Measurements from ENCODE around the gene SUPT20HL2. TPM values are rescaled to one million over a fixed set of nuclear protein-coding genes. Genes with fewer than 3 reads are reported as not detected.
"Not testable (repeated sequence)": the region's sequence is repeated elsewhere in the genome, so short reads cannot be mapped to it uniquely, and the experiment has no call there.

The SUPT20HL2 gene
- total and polyA plus RNA-seq, 7 donors, result not detected

DNA sequence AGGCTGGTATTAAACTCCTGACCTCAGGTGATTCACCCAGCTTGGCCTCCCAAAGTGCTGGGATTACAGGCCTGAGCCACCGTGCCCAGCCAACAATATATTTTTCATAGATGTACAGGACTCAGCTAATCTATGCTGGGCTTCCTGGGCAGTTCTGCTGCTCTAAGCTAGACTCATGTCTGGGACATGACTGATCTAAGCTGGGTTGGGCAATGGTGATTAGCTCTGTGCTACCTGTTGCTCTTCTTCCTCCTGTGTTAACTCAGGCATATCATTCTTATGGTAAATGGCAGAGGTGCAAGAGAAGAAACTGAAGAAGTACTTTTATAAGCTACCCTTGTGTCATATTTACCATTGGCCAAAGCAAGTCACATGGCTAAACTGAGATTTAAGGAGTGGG is 11.4 kb upstream of the SUPT20HL2 start:
- no peaks in the 10 kb centered on the region for H3K4me1 ChIP-seq
- TF ChIP-seq, protein P1, sequence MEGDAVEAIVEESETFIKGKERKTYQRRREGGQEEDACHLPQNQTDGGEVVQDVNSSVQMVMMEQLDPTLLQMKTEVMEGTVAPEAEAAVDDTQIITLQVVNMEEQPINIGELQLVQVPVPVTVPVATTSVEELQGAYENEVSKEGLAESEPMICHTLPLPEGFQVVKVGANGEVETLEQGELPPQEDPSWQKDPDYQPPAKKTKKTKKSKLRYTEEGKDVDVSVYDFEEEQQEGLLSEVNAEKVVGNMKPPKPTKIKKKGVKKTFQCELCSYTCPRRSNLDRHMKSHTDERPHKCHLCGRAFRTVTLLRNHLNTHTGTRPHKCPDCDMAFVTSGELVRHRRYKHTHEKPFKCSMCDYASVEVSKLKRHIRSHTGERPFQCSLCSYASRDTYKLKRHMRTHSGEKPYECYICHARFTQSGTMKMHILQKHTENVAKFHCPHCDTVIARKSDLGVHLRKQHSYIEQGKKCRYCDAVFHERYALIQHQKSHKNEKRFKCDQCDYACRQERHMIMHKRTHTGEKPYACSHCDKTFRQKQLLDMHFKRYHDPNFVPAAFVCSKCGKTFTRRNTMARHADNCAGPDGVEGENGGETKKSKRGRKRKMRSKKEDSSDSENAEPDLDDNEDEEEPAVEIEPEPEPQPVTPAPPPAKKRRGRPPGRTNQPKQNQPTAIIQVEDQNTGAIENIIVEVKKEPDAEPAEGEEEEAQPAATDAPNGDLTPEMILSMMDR (IDR thresholded peaks at IDR 0.05), result no peak

DNA sequence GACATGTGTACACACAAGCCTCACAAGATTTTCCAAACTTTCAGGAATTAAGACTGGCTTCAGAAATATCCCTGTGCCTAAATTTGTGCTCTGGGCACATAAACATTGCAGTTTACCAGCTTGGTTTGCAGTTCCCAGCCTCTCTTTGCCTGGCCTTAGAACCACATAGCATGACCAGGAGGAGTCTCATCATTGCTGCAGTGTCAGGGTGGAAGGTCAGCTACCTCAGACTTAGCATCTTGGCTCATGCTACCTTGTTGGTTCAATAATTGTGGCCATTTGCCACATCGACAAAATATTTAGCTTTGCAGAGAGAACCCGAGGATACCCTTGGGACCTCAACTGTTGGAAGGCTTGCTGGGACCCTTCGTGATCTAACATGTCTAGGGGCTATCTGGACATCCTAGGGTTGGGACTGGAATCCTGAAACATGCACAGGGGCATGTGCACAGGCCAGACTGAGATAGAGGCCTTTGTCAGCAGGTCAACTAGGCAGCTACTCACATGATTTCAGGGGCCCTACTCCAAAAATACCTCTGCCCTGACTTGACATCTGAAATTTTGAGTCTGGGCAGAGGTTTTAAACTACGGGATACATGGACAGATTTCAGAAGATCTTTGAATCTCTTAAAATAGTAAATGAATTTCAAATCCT is 8.0 kb upstream of the SUPT20HL2 start:
- no peaks in the 10 kb centered on the region for H3K9me3 ChIP-seq
- DNase-seq, result no peak
- no peak overlapping the region for H3K27ac ChIP-seq
- no peak for ATAC-seq
- TF ChIP-seq, protein P1 (IDR thresholded peaks at IDR 0.05), result no peak
- H3K4me3 ChIP-seq, result no peak overlapping the region
- no peaks in the 10 kb centered on the region for H3K36me3 ChIP-seq (ENCODE audit: insufficient read depth in 1 of 2, low read depth in 1 of 2)
- no peaks in the 10 kb centered on the region for H3K4me1 ChIP-seq
- WGBS, 3 donors, result 67 to 78% (median 77%) methylated on average over 4 of the region's 4 CpGs
- intact Hi-C loops (cut with DNase I), result no loop called here
- H3K27me3 ChIP-seq (ENCODE audit: insufficient read depth in 3 of 3, low read length in 2 of 3), result peaks cover 0 to 37% (median 0%) of the 10 kb centered on the region in 3 donors

More for the DNA sequence above, 11.4 kb upstream of the SUPT20HL2 start:
- Histone ChIP-seq H3K4me3 (no peak overlapping the region), H3K36me3 (ENCODE audit: insufficient read depth in 1 of 2, low read depth in 1 of 2) (no peaks in the 10 kb centered on the region), H3K27me3 (ENCODE audit: insufficient read depth in 3 of 3, low read length in 2 of 3) (peaks cover 0 to 27% (median 0%) of the 10 kb centered on the region in 3 donors), H3K9me3 (no peaks in the 10 kb centered on the region), H3K27ac (no peak overlapping the region)
- intact Hi-C loops (cut with DNase I), result no loop called here
- no peak for DNase-seq
- ATAC-seq, result no peak
- 78 to 87% (median 86%) methylated on average over 1 of the region's 1 CpG for WGBS, 3 donors

DNA sequence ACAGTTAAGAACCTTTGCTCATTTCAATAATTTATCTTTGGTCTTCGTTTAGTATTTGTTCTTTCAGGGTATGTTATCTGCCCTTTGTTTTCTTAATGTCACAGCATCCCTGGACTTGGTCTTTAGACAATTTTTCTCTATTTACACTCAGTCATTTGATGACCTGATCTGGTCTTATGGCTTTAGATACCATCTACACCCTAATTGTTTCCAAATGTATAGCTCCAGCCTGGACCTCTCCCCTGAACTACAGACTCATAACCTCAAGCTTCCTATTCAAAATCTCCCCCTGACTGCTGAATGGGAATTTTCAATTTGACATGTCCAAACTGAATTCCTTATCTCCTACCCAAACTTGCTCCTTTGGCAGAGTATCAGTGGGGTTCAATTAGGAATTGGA is 3.7 kb upstream of the SUPT20HL2 start:
- no peak overlapping the region for H3K27ac ChIP-seq
- no peak overlapping the region for H3K4me3 ChIP-seq
- ATAC-seq (no peak), DNase-seq (no peak)
- WGBS, 3 donors, result 41 to 79% (median 76%) methylated on average over 1 of the region's 1 CpG
- H3K27me3 ChIP-seq (ENCODE audit: insufficient read depth in 3 of 3, low read length in 2 of 3), result peaks cover 0 to 22% (median 0%) of the 10 kb centered on the region in 3 donors
- H3K36me3 ChIP-seq (ENCODE audit: insufficient read depth in 1 of 2, low read depth in 1 of 2), result no peaks in the 10 kb centered on the region
- no peaks in the 10 kb centered on the region for H3K4me1 ChIP-seq
- TF ChIP-seq, protein P1 (IDR thresholded peaks at IDR 0.05), result no peak
- intact Hi-C loops (cut with DNase I), result no loop called here
- no peaks in the 10 kb centered on the region for H3K9me3 ChIP-seq

DNA sequence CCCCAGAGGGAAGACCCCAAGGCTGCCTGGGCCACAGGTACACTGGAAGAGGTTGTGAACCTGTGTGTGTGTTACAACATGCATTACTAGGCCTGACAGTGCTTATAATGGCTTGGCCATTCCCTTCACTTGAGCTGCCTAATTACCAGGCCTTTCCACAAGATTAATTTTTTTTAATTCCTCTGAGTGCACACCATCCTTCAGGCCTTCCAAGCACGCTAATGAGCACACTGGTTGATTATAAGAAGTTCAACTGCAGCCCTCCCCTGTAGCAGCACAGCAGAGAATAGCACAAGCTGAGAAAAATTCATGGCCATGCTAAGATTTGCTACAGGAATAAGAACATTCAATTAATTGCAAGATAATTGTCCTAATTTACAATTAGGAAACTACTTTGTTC is 2.2 kb upstream of the SUPT20HL2 start:
- Histone ChIP-seq H3K36me3 (ENCODE audit: insufficient read depth in 1 of 2, low read depth in 1 of 2) (no peaks in the 10 kb centered on the region), H3K4me1 (no peaks in the 10 kb centered on the region), H3K27me3 (ENCODE audit: insufficient read depth in 3 of 3, low read length in 2 of 3) (peaks cover 0 to 22% (median 0%) of the 10 kb centered on the region in 3 donors), H3K27ac (no peak overlapping the region), H3K9me3 (no peaks in the 10 kb centered on the region), H3K4me3 (no peak overlapping the region)
- DNase-seq (no peak), ATAC-seq (no peak)
- 67 to 100% (median 92%) methylated on average over 1 of the region's 1 CpG for WGBS, 3 donors
- intact Hi-C loops (cut with DNase I), result no loop called here
- TF ChIP-seq, protein P1 (IDR thresholded peaks at IDR 0.05), result no peak

DNA sequence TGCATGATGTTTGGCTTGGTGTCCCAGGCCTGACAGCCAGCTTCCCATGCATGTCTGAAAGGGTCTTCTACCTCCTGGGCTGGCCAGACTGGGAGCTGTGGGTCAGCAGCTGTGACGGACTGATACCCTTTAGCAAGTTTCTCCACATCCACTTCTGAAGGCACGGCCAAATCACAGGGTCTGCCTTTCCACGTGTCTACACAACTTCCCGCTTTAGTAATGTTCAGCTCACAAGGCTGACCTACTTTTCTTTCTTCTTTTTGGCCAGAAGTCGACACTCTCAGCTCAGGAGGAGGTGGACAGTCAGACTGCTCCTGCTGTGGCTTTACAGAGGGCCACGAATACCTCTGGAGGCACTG is 1.6 kb downstream of the SUPT20HL2 start:
- H3K27me3 ChIP-seq (ENCODE audit: insufficient read depth in 3 of 3, low read length in 2 of 3), result peaks cover 0 to 20% (median 0%) of the 10 kb centered on the region in 3 donors

DNA sequence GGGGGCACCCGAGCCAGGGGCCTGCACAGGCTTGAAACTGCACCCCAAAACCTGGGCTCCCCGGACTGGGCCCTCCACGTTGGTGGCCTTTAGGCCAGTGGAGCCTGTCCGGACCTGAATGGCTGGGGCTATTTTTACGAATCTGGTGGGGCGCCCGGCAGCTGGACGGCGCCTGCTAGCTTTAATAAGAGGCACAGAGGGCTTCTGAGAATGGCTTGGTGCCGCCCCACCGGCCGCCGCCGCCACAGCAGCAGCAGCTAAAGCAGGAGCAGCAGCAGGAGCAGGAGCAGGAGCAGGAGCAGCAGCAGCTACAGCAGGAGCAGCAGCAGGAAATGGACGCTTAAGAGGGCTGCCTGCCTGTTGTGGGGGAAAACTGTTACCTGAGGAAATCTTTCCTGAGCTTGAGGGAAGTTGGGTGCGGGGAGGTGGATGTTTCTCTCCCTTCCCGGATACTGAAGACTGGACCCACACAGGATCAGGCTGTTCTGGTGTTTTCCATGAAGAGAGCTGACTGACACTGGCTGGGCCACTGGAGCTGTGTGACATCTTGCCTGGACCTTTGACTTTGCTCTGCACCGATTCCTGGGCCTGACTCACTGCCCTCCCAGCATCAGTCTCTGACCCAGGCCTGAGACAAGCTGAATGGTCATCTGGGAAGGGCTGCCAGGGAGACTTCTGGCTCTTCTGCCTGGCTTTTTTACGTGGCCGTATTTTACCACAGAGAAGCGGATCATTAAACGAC is 2.2 kb downstream of the SUPT20HL2 start:
- ATAC-seq; H3K4me3 ChIP-seq; H3K36me3 ChIP-seq (ENCODE audit: insufficient read depth in 1 of 2, low read depth in 1 of 2); H3K4me1 ChIP-seq; H3K27ac ChIP-seq; intact Hi-C loops (cut with DNase I); DNase-seq; H3K9me3 ChIP-seq: not testable (repeated sequence)
- 68 to 77% (median 74%) methylated on average over 13 to 21 of the region's 22 CpGs for WGBS, 3 donors
- H3K27me3 ChIP-seq (ENCODE audit: insufficient read depth in 3 of 3, low read length in 2 of 3), result peaks cover 0 to 18% (median 0%) of the 10 kb centered on the region in 3 donors

More for the DNA sequence above, 1.6 kb downstream of the SUPT20HL2 start:
- H3K4me1 ChIP-seq; ATAC-seq; H3K4me3 ChIP-seq; H3K9me3 ChIP-seq; H3K27ac ChIP-seq; DNase-seq; H3K36me3 ChIP-seq (ENCODE audit: insufficient read depth in 1 of 2, low read depth in 1 of 2); intact Hi-C loops (cut with DNase I): not testable (repeated sequence)
- WGBS, 3 donors, result 54 to 84% (median 72%) methylated on average over 2 to 6 of the region's 6 CpGs

DNA sequence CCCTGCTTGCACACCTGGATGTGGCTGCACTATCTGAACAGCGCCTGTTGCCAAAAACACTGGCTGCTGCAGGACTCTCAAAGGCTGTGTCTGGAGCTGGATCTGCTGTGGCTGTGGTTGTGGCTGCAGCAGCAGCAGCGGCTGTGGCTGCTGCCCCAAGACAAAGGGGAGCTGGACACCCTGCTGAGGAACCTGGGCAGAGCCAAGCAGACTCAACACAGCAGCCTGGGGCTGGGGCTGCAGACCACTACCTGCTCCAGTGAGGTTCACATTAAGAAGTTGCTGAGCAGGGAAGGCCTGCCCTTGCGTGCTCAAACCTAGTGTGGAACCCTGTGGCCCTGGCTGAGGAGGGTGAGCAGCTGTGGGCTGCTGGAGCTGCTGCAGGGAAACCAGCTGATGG is 3.0 kb downstream of the SUPT20HL2 start:
- peaks cover 0 to 11% (median 0%) of the 10 kb centered on the region in 3 donors for H3K27me3 ChIP-seq (ENCODE audit: insufficient read depth in 3 of 3, low read length in 2 of 3)
- H3K27ac ChIP-seq; H3K4me1 ChIP-seq; intact Hi-C loops (cut with DNase I); DNase-seq; H3K9me3 ChIP-seq; ATAC-seq; H3K4me3 ChIP-seq; H3K36me3 ChIP-seq (ENCODE audit: insufficient read depth in 1 of 2, low read depth in 1 of 2): not testable (repeated sequence)
- 71 to 79% (median 75%) methylated on average over 2 to 3 of the region's 3 CpGs for whole genome bisulfite sequencing, 3 donors
